Caco-2 (cell line): ENCODE results near the gene LMAN2L. TPM values are rescaled to one million over a fixed set of nuclear protein-coding genes. Genes with fewer than 3 reads are reported as not detected.

Source experiments
- BruUV-seq: library from RNA; stranded (reverse); fragments of 400-500 nt; replicated peaks from 2 replicates; lab custom pipeline; 2021; lab: Mats Ljungman, UMichigan
- CTCF ChIA-PET: fragments of 300-600 bp; sonication (Branson Sonifier 250); formaldehyde crosslinking; loops from one replicate; lab custom pipeline; 2022; ENCODE audit warnings: antibody characterized with exemption; lab: Charles Lee
- POLR2A ChIA-PET: fragments of 300-600 bp; sonication (Branson Sonifier 250); formaldehyde crosslinking; loops from one replicate; lab custom pipeline; 2022; ENCODE audit warnings: antibody characterized with exemption; lab: Charles Lee
- DNase-seq, 2 experiments: peaks; one replicate each; pipeline versions ENCODE4 v3.0.0 to v3.0.0-alpha.2; 2020 to 2022
- H3K27me3 ChIP-seq: replicated peaks from 2 replicates; pipeline ENCODE4 v1.6.0; 2011; ENCODE audit warnings: low read length; ENCODE audit not compliant: control insufficient read depth, insufficient read depth
- H3K36me3 ChIP-seq: 2 replicates; pipeline ENCODE4 v1.5.1; 2011; ENCODE audit warnings: low read length; ENCODE audit not compliant: control insufficient read depth, insufficient read depth
- H3K4me1 ChIP-seq: fragments of 250-450 bp; sonication (Bioruptor Pico); 2 replicates; pipeline ENCODE4 v1.5.1; 2020; ENCODE audit warnings: mild to moderate bottlenecking
- H3K4me3 ChIP-seq: 2 replicates; pipeline ENCODE4 v1.5.1; 2011; ENCODE audit warnings: low read depth, mild to moderate bottlenecking, control low read depth, low read length
- H3K9me3 ChIP-seq: fragments of 250-450 bp; sonication (Bioruptor Pico); 2 replicates; pipeline ENCODE4 v1.5.1; 2020; ENCODE audit warnings: mild to moderate bottlenecking, moderate library complexity
- H3K27ac Mint-ChIP-seq: one replicate; pipeline ENCODE4 v1.8.0; 2022; ENCODE audit warnings: mixed read lengths; ENCODE audit not compliant: unreplicated experiment
- H3K27me3 Mint-ChIP-seq: one replicate; pipeline ENCODE4 v1.8.0; 2022; ENCODE audit warnings: mixed read lengths; ENCODE audit not compliant: insufficient read depth, unreplicated experiment
- H3K36me3 Mint-ChIP-seq: one replicate; pipeline ENCODE4 v1.8.0; 2022; ENCODE audit warnings: mild to moderate bottlenecking, mixed read lengths; ENCODE audit not compliant: insufficient read depth, unreplicated experiment
- H3K4me1 Mint-ChIP-seq: one replicate; pipeline ENCODE4 v1.8.0; 2022; ENCODE audit warnings: low read depth, mixed read lengths; ENCODE audit not compliant: unreplicated experiment
- H3K4me3 Mint-ChIP-seq: one replicate; pipeline ENCODE4 v1.8.0; 2022; ENCODE audit warnings: mild to moderate bottlenecking, moderate library complexity, mixed read lengths; ENCODE audit not compliant: unreplicated experiment
- H3K9me3 Mint-ChIP-seq: one replicate; pipeline ENCODE4 v1.8.0; 2022; ENCODE audit warnings: mixed read lengths; ENCODE audit not compliant: unreplicated experiment
- intact Hi-C: fragments of 100-400 bp; cut with micrococcal nuclease; formaldehyde crosslinking; loops from one replicate; pipeline ENCODE4 v1.10.0; 2022; ENCODE audit not compliant: unreplicated experiment
- total RNA-seq: library from RNA; stranded (reverse); gene quantifications from 2 replicates; pipeline ENCODE4 v1.2.3, GENCODE V29; 2022
- TF ChIP-seq, protein P1 (sequence below), 2 experiments: fragments of 200-600 bp in 1 of 2; IDR thresholded peaks; 1 replicate in 1 of 2; 2 replicates in 1 of 2; pipeline versions ENCODE4 v1.5.1 to v1.8.0; 2011 to 2022; ENCODE audit warnings: antibody characterized with exemption in 1 of 2, control low read depth in 1 of 2, inconsistent platforms in 1 of 2, low read depth in 1 of 2, low read length in 1 of 2, mild to moderate bottlenecking in 1 of 2, moderate library complexity in 1 of 2; ENCODE audit not compliant: insufficient read depth in 1 of 2, severe bottlenecking in 1 of 2, unreplicated experiment in 1 of 2

The LMAN2L gene
- total RNA-seq, 1 experiment from 2014 or later: 27.4 TPM

DNA sequence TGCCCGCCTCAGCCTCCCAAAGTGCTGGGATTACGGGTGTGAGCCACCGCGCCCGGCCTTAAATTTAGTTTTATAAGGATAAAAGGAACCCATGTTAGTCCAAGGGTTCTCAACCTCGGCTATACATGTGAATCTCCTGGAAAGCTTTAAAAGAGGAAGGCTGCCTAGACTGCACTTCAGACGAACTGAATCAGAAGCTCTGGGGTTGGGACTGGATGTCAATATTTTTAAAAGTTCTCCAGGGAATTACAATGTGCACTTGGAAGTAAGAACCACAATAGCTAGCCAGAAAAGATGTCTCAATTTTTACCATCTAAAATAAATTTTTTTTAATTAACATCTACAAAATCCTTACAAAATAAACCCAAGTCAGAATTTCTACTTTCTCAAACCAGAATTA lies 10.1 kb downstream of the LMAN2L start:
- TF ChIP-seq, protein P1, sequence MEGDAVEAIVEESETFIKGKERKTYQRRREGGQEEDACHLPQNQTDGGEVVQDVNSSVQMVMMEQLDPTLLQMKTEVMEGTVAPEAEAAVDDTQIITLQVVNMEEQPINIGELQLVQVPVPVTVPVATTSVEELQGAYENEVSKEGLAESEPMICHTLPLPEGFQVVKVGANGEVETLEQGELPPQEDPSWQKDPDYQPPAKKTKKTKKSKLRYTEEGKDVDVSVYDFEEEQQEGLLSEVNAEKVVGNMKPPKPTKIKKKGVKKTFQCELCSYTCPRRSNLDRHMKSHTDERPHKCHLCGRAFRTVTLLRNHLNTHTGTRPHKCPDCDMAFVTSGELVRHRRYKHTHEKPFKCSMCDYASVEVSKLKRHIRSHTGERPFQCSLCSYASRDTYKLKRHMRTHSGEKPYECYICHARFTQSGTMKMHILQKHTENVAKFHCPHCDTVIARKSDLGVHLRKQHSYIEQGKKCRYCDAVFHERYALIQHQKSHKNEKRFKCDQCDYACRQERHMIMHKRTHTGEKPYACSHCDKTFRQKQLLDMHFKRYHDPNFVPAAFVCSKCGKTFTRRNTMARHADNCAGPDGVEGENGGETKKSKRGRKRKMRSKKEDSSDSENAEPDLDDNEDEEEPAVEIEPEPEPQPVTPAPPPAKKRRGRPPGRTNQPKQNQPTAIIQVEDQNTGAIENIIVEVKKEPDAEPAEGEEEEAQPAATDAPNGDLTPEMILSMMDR (IDR thresholded peaks at IDR 0.05; ENCODE audit: insufficient read depth in 1 of 2, low read depth in 1 of 2, low read length in 1 of 2, severe bottlenecking in 1 of 2, unreplicated experiment in 1 of 2): no peak

DNA sequence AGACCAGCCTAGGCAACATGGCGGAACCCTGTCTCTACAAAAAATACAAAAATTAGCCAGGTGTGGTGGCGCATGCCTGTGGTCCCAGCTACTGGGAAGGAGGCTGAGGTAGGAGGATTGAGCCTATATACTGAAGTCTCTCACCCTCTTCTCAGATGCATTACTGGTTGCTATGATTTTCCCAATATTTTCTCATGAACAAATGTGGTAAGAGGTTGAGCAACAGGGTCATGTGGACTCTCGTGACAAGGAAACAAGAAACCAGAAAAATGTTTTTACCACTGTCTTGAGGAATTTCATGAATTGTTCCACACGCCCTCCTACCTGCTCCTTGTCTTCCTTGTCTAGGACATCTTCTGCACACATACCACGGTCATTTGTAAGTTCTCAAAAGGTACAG lies 12.4 kb downstream of the LMAN2L start:
- no peak for DNase-seq
- Histone ChIP-seq H3K36me3 (peaks cover 3% of the 10 kb centered on the region), H3K27me3 (no peaks in the 10 kb centered on the region), H3K4me1 (no peaks in the 10 kb centered on the region), H3K4me3 (no peak overlapping the region), H3K9me3 (no peaks in the 10 kb centered on the region)
- intact Hi-C loops: no loop called here
- CTCF ChIA-PET: no interaction called here
- TF ChIP-seq, protein P1 (IDR thresholded peaks at IDR 0.05; ENCODE audit: insufficient read depth in 1 of 2, low read depth in 1 of 2, low read length in 1 of 2, severe bottlenecking in 1 of 2, unreplicated experiment in 1 of 2): no peak
- H3K27me3 Mint-ChIP-seq: no peaks in the 10 kb centered on the region
- peaks cover 44% of the 10 kb centered on the region for H3K36me3 Mint-ChIP-seq
- no TSS peak for BruUV-seq
- H3K27ac Mint-ChIP-seq: no peak overlapping the region
- no peaks in the 10 kb centered on the region for H3K4me1 Mint-ChIP-seq
- no peaks in the 10 kb centered on the region for H3K9me3 Mint-ChIP-seq
- POLR2A ChIA-PET: no interaction called here
- no peak overlapping the region for H3K4me3 Mint-ChIP-seq

More for the DNA sequence above, 10.1 kb downstream of the LMAN2L start:
- Mint-ChIP-seq H3K36me3 (peaks cover 67% of the 10 kb centered on the region), H3K27me3 (no peaks in the 10 kb centered on the region), H3K4me1 (no peaks in the 10 kb centered on the region), H3K4me3 (no peak overlapping the region), H3K9me3 (no peaks in the 10 kb centered on the region), H3K27ac (no peak overlapping the region)
- BruUV-seq: no TSS peak
- Histone ChIP-seq H3K36me3 (peaks cover 6% of the 10 kb centered on the region), H3K4me3 (no peak overlapping the region), H3K27me3 (no peaks in the 10 kb centered on the region), H3K4me1 (no peaks in the 10 kb centered on the region), H3K9me3 (no peaks in the 10 kb centered on the region)
- CTCF ChIA-PET: no interaction called here
- no peak for DNase-seq
- intact Hi-C loops: no loop called here
- POLR2A ChIA-PET: no interaction called here

DNA sequence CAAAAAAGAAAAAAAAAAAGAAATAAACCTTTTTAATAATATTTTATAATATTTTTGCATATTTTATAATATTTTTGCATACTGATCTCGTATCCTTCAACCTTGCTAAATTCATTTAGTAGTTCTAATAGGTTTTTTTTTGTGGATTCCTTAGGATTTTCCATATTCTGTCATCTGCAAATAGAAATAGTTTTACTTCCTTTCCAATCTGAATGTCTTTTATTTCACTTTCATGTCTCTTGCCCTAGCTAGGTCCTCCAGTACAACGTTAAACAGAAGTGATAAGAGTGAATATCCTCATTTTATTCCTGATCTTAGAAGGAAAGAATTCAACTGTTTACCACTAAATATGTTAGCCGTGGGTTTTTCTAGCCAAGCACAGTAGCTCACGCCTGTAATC lies 13.7 kb downstream of the LMAN2L start:
- Histone ChIP-seq H3K4me3 (no peak overlapping the region), H3K36me3 (peaks cover 3% of the 10 kb centered on the region), H3K27me3 (no peaks in the 10 kb centered on the region), H3K4me1 (no peaks in the 10 kb centered on the region), H3K9me3 (no peaks in the 10 kb centered on the region)
- no peak overlapping the region for H3K27ac Mint-ChIP-seq
- ChIA-PET CTCF (no interaction called here), POLR2A (no interaction called here)
- intact Hi-C loops: no loop called here
- no TSS peak for BruUV-seq
- peaks cover 34% of the 10 kb centered on the region for H3K36me3 Mint-ChIP-seq
- H3K4me3 Mint-ChIP-seq: no peak overlapping the region
- H3K9me3 Mint-ChIP-seq: no peaks in the 10 kb centered on the region
- no peaks in the 10 kb centered on the region for H3K4me1 Mint-ChIP-seq
- DNase-seq: no peak
- TF ChIP-seq, protein P1 (IDR thresholded peaks at IDR 0.05; ENCODE audit: insufficient read depth in 1 of 2, low read depth in 1 of 2, low read length in 1 of 2, severe bottlenecking in 1 of 2, unreplicated experiment in 1 of 2): no peak
- no peaks in the 10 kb centered on the region for H3K27me3 Mint-ChIP-seq
